Ramos (cell line): ENCODE measurements around the gene KCNS3.

Experiments used
- in situ Hi-C: fragments of 300-500 bp; cut with MboI; formaldehyde crosslinking; loops from one replicate; pipeline ENCODE4 v1.14.3; 2022; ENCODE audit warnings: low sequenced_read_pairs; ENCODE audit not compliant: unreplicated experiment

The KCNS3 gene, protein sequence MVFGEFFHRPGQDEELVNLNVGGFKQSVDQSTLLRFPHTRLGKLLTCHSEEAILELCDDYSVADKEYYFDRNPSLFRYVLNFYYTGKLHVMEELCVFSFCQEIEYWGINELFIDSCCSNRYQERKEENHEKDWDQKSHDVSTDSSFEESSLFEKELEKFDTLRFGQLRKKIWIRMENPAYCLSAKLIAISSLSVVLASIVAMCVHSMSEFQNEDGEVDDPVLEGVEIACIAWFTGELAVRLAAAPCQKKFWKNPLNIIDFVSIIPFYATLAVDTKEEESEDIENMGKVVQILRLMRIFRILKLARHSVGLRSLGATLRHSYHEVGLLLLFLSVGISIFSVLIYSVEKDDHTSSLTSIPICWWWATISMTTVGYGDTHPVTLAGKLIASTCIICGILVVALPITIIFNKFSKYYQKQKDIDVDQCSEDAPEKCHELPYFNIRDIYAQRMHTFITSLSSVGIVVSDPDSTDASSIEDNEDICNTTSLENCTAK

GRCh38 chr2:17878281-17879136 lies at the start of gene KCNS3:
Gene KCNS3 (plus strand): TSS chr2:17878667. CDS start chr2:17931009, 52,342 bp downstream.
- in situ Hi-C loops = no loop called here

DNA sequence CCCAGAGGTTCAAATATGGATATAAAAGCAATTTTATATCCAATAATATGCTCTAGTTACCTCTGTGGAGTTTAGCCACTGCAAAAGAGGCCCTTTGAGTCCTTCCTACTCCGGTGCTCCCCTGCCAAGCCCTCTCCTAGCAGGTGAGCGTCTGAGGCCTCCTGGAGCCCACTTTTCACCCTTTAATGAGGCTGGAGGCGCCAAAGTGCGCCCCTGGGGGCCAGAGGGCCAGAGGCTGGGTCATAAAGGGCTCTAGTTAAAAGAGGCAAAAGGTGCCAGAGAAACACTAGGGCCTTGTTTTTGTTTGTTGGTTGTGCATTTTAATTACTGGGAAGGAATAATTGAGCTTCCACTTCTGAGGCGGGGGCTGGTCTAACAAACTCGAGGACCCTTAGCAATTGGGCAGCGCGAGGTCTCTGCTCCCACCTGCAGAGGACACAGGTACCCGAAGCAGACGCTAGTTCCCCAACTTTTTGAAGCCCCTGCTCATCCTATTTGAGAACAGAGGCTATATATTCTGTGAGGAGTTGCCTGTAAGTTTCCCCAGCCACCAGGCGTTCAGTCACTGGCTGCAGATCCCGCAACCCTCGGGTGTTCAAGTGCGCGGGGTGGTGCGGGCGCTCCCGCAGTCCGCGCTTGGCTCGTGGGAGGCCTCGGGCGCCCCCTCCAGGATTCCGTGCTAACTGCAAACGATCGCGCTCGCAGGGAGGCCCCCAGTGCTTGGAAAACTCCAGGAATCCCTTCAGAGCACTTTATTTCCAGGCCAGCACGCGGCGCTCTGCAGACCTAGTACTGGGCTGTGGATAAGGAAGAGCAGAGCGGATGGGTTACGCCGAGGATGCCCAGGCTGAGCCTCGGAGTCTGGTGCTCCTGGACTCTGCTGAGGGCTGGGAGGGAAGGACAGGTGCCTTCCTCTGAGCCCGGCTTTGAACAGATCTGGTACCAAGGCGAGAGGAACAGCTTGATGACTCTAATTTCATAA lies 48.1 kb upstream of the KCNS3 start:
- in situ Hi-C loops = no loop called here

DNA sequence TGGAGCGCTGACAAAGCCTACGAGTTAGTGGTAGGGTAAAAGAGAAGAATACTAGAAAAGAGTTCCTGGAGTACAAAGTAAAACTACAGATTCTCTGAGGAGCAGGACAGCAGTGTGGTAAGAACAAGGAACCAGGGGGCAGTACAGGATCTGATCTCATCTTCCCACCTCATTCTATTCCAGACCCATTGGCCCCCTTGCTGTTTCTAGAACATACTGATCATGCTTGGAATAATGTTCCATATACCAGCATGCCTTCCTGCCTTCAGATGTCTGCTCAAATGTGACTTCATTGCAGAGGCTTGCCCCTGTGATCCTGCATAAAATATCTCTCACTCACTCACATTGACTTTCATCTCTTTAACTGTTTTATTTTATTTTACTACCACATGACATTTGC lies 43.0 kb upstream of the KCNS3 start:
- in situ Hi-C loops = no loop called here

DNA sequence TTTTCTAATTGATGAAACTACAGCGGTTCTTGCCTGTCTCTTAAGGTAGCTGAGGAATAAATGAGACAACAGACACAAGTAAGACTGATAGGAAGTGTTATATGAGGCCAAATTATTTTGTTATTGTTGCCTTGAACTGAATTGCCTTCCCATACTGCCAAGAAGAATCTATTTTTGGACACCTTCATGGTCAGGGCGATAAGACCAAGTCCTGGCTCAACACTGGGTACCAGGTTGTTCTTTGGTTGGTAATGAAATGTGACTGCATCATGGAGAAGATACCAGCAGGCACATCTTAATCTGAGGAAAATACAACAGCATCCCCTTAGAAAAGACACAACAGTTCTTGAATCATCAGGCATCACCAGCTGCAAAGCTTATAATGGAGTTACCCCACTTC lies 38.5 kb upstream of the KCNS3 start:
- in situ Hi-C loops = no loop called here

DNA sequence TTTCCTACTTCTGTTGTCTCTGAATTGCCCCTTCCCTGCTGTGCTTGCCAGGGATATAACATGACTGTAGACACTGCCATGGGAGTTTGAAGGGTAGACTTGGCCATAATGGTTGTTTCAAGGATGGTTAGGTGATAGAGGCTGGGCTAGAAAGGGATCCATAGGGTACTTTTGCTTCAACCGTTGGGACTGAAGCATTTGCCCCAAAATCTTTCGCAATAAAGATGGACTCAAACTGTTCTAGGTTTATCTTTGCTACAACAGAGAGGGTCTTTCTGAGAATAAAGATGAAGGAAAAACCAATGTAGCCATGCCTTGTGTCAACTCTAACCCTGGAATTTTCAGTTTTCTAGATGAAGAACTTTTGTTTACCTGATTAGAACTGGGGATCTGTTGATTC lies 35.0 kb upstream of the KCNS3 start:
- in situ Hi-C loops = no loop called here

DNA sequence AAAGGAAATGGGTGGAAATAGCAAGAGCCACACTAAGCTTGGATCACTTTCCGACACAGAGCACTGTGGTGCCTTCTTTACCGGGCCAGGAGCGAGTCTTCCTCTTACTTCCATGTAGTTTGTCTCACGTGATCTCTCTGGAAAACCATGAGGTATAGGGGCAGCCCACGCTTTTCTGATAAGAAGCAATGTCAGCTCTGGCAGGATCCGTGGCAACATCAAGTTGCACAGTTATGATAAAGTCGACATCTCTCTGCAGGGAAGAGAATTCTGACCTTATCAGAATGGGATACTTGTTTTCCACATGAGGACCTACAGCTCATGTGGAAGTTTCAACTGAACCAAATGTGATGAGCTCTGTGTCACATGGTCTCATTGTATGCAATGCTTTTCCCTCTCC lies 32.7 kb upstream of the KCNS3 start:
- in situ Hi-C loops = no loop called here

- in situ Hi-C loops = no loop called here
Measured at GRCh38 chr2:17846676-17847075, 31.8 kb upstream of the KCNS3 start.

DNA sequence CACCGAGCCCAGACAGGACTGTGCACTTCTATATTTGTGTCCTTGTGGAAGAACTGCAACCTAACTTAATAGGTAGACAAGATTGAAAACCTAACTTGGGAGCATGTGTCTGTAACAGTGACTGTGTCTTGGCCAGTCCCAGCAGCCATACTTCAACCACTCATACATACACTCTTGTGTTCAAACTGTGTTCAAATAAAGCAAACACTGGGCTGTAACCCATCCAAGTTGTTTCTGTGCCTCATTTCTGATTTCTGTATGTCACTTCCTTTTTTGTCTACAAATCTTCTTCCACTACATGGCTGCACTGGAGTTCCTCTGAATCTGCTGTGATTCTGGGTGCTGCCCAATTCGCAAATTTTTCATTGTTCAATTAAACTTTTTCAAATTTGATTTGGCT lies 31.2 kb upstream of the KCNS3 start:
- in situ Hi-C loops = no loop called here

- in situ Hi-C loops = no loop called here
Measured at GRCh38 chr2:17849275-17849674, 29.2 kb upstream of the KCNS3 start.

GRCh38 chr2:17850151-17850550 lies 28.3 kb upstream of the KCNS3 start:
- in situ Hi-C loops = no loop called here

GRCh38 chr2:17851731-17852585 lies 26.5 kb upstream of the KCNS3 start:
- in situ Hi-C loops = no loop called here

GRCh38 chr2:17853799-17854198 lies 24.7 kb upstream of the KCNS3 start:
- in situ Hi-C loops = no loop called here

DNA sequence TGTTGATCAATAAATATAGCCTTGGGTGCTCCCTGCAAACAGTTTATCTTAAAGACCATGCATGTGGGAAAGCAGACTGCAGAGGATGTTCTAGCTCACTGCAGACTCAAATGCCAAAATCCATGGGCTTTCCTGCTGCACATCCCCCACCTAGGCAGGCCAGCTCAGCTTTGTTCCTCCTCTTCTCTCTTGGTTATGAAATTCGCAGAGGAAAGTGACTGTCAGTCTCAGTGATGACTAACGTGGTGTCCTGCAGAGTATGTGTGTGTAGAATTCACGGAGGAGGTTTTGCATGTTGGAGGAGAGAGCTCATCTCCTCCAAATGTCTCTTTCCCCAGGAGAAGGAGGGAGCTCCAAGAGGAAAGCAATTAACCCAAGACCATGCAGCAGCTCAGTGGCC lies 21.4 kb upstream of the KCNS3 start:
- in situ Hi-C loops = no loop called here

- in situ Hi-C loops = no loop called here
Measured at GRCh38 chr2:17858064-17858463, 20.4 kb upstream of the KCNS3 start.

DNA sequence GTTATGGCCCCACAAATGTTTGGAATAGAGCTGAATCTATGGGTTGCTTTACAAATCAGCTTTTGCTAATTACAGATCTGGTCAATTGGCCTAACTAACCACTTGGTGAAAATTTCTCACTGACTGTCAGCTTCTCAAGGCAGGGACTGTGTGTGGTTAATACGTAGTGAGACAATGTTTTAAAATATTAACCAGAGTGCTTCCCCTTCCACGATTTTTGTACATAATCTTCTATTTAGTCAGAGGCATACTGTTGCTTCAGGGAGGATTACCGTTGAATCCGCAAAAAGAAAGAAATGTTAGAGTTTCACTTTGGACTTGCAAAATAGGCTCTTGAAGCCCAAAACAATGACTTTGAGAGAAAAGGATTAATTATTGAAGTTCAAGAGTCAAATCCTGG lies 14.9 kb upstream of the KCNS3 start:
- in situ Hi-C loops = no loop called here

DNA sequence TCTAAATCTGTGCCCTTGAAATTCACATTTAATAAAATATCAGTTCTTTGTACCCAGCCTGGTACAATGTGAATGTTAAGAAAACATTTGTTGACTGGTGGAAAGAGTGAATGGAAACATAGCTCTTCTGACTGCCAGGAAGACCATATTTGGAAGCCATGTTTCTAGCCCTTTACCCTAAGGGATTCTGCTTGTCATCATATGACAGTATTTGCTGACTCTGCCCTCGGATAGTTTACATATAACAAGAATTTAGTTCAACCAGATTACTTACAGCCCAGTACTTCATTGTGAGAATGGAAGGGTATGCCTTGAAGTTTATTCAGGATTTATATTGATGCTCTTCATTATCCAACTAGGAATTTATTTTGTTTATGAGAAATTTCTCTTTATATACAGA lies 13.8 kb upstream of the KCNS3 start:
- in situ Hi-C loops = no loop called here

GRCh38 chr2:17867133-17867532 lies 11.3 kb upstream of the KCNS3 start:
- in situ Hi-C loops = no loop called here

GRCh38 chr2:17869128-17869527 lies 9.3 kb upstream of the KCNS3 start:
- in situ Hi-C loops = no loop called here

DNA sequence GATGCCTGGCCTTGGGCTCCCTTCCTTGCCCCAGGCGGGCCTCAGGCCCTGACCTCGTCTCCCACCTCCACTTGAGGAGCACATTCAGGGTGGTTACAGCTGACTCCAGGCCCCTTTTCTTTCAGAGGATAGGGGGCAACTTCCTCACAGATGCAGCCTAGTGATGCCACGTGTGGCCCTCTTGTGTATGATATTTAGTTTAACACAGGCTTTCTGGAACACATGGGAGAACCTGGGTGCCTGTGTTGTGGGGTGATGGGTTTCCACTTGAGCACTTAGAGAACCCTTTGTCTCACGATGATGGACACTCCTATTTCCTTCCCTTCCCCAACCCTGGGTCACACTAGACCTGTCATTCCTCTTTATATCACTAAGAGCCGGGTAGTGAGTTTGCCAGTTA lies 6.8 kb upstream of the KCNS3 start:
- in situ Hi-C loops = no loop called here
